PFSK-1 (cell line): ENCODE measurements around the gene PYGL.

Experiments
- FOXP2 ChIP-seq: optimal IDR thresholded peaks from 2 replicates; pipeline ENCODE3; 2011; ENCODE audit warnings: borderline replicate concordance, control low read depth, inconsistent platforms; ENCODE audit not compliant: insufficient read depth; ENCODE audit errors: extremely low read length, extremely low read depth
- POLR2AphosphoS5 ChIP-seq: IDR thresholded peaks from 2 replicates; pipeline ENCODE4 v1.6.1; 2012; ENCODE audit warnings: low read depth, mild to moderate bottlenecking, control low read depth, low read length, moderate library complexity
- REST ChIP-seq, 2 experiments: IDR thresholded peaks; 2 replicates each; pipeline versions ENCODE4 v1.6.1 to v1.8.0; 2011 to 2012; ENCODE audit warnings: low read depth in 2 of 2, low read length in 2 of 2, control low read depth in 1 of 2, inconsistent platforms in 1 of 2, mild to moderate bottlenecking in 1 of 2, moderate library complexity in 1 of 2; ENCODE audit not compliant: insufficient read depth in 1 of 2
- SIN3A ChIP-seq: IDR thresholded peaks from 2 replicates; pipeline ENCODE4 v1.6.1; 2012; ENCODE audit warnings: mild to moderate bottlenecking, low read length, moderate library complexity, borderline replicate concordance; ENCODE audit not compliant: insufficient read depth
- TAF1 ChIP-seq: IDR thresholded peaks from 2 replicates; pipeline ENCODE4 v1.6.1; 2012; ENCODE audit warnings: low read length, control low read depth, borderline replicate concordance; ENCODE audit not compliant: insufficient read depth

PYGL gene

GRCh38 chr14:50941151-50941550 lies 3.1 kb downstream of the PYGL start:
- TF ChIP-seq REST (IDR thresholded peaks at IDR 0.05; ENCODE audit: insufficient read depth in 1 of 2, low read depth in 2 of 2, low read length in 2 of 2) (no peak), FOXP2 (no peak), TAF1 (no peak)

- TF ChIP-seq REST (IDR thresholded peaks at IDR 0.05; ENCODE audit: insufficient read depth in 1 of 2, low read depth in 2 of 2, low read length in 2 of 2) (no peak), FOXP2 (no peak), POLR2AphosphoS5 (no peak), TAF1 (no peak), SIN3A (no peak)
Observed at GRCh38 chr14:50937800-50938199, 6.5 kb downstream of the PYGL start.

- TF ChIP-seq FOXP2, result no peak
- no peak for TF ChIP-seq SIN3A
- TF ChIP-seq TAF1, result no peak
- no peak for TF ChIP-seq REST (IDR thresholded peaks at IDR 0.05; ENCODE audit: insufficient read depth in 1 of 2, low read depth in 2 of 2, low read length in 2 of 2)
- TF ChIP-seq POLR2AphosphoS5, result no peak
Observed at GRCh38 chr14:50937325-50937724, 7.0 kb downstream of the PYGL start.

GRCh38 chr14:50936882-50937281 lies 7.4 kb downstream of the PYGL start:
- TF ChIP-seq POLR2AphosphoS5, result no peak
- TF ChIP-seq REST (IDR thresholded peaks at IDR 0.05; ENCODE audit: insufficient read depth in 1 of 2, low read depth in 2 of 2, low read length in 2 of 2), result no peak
- TF ChIP-seq SIN3A, result no peak
- no peak for TF ChIP-seq FOXP2
- TF ChIP-seq TAF1, result no peak

- TF ChIP-seq SIN3A (no peak), TAF1 (no peak), FOXP2 (no peak), REST (IDR thresholded peaks at IDR 0.05; ENCODE audit: insufficient read depth in 1 of 2, low read depth in 2 of 2, low read length in 2 of 2) (no peak)
Observed at GRCh38 chr14:50936016-50936340, 8.3 kb downstream of the PYGL start.
